HL-60 (cell line): ENCODE data around the gene KRTAP26-1.

Source experiments
- GABPA ChIP-seq: IDR thresholded peaks from 2 replicates; pipeline ENCODE4 v1.6.1; 2012; ENCODE audit warnings: low read depth
- POLR2AphosphoS5 ChIP-seq: IDR thresholded peaks from 2 replicates; pipeline ENCODE4 v1.6.1; 2012; ENCODE audit warnings: low read depth
- SPI1 ChIP-seq: IDR thresholded peaks from 2 replicates; pipeline ENCODE4 v1.6.1; 2012; ENCODE audit warnings: low read depth, mild to moderate bottlenecking, borderline replicate concordance
- TF ChIP-seq, protein P1 (sequence below): IDR thresholded peaks from one replicate; pipeline ENCODE4 v1.5.1; 2011; ENCODE audit warnings: low read length, control low read depth, inconsistent platforms; ENCODE audit not compliant: insufficient read depth

DNA sequence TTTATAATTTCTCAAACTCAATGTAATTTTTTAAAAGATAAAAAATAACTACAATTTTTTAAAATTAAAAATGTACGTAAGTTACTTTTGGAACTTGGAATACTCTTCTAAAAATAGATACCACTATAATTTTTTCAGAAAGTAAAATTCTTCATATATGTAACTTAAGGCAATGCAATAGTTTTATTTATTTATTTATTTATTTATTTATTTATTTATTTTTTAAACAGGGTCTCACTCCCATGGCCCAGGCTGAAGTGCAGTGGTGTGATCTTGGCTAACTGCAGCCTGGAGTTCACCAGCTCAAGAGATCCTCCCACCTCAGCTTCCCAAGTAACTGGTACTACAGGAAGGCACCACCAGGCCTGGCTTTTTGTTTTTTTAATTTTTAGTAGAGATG lies 31.4 kb upstream of the KRTAP26-1 start:
- TF ChIP-seq, protein P1, sequence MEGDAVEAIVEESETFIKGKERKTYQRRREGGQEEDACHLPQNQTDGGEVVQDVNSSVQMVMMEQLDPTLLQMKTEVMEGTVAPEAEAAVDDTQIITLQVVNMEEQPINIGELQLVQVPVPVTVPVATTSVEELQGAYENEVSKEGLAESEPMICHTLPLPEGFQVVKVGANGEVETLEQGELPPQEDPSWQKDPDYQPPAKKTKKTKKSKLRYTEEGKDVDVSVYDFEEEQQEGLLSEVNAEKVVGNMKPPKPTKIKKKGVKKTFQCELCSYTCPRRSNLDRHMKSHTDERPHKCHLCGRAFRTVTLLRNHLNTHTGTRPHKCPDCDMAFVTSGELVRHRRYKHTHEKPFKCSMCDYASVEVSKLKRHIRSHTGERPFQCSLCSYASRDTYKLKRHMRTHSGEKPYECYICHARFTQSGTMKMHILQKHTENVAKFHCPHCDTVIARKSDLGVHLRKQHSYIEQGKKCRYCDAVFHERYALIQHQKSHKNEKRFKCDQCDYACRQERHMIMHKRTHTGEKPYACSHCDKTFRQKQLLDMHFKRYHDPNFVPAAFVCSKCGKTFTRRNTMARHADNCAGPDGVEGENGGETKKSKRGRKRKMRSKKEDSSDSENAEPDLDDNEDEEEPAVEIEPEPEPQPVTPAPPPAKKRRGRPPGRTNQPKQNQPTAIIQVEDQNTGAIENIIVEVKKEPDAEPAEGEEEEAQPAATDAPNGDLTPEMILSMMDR, result no peak
- TF ChIP-seq POLR2AphosphoS5 (no peak), SPI1 (no peak), GABPA (no peak)
